Loucy (cell line): ENCODE measurements around the gene ZCWPW1.

ENCODE experiments used
- EZH2phosphoT487 ChIP-seq: fragments of 200-600 bp; IDR thresholded peaks from 2 replicates; pipeline ENCODE4 v1.6.1; 2018; ENCODE audit warnings: antibody characterized with exemption, mild to moderate bottlenecking, moderate library complexity, borderline replicate concordance
- TF ChIP-seq, protein P1 (sequence below): fragments of 200-600 bp; sonication (generic); conservative IDR thresholded peaks from 2 replicates; pipeline ENCODE4 v1.5.1; 2014; ENCODE audit warnings: mild to moderate bottlenecking, antibody characterized with exemption, low read length

DNA sequence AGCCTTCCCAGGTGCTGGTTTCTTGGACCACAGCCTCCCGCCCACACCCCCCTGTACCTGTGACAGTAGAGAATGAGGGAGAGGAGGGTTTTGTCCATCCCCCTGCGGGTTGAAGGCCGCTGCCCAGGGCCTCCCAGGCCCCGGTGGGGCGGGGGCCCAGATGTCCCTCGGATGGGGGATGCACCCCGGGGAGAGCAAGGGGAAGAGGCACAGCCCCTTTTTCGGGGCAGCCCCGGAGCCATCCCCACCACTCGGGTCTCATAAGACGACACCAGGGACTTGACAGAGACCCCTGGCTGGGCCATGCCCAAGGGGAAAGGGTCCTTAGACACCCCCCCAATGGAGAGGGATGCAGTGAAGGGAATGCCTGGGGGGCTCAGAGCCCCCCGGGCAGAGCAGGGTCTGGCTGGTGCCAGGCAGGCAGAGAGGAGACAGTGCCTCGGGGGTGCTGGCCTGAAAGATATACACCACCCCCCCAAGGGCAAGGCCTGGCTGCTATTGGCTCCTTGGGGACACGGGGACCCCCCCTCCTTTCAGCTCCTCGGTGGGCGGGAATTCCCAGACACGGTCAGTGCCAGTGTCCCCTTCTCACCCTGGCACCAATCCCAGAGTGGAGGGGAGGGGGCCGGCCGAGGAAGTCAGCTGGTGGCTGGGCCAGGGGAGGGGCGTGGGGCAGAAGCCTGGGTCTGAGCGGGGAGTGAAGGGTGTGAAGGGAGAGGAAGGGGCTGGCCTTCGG is 39.3 kb upstream of the ZCWPW1 start:
- TF ChIP-seq, protein P1, sequence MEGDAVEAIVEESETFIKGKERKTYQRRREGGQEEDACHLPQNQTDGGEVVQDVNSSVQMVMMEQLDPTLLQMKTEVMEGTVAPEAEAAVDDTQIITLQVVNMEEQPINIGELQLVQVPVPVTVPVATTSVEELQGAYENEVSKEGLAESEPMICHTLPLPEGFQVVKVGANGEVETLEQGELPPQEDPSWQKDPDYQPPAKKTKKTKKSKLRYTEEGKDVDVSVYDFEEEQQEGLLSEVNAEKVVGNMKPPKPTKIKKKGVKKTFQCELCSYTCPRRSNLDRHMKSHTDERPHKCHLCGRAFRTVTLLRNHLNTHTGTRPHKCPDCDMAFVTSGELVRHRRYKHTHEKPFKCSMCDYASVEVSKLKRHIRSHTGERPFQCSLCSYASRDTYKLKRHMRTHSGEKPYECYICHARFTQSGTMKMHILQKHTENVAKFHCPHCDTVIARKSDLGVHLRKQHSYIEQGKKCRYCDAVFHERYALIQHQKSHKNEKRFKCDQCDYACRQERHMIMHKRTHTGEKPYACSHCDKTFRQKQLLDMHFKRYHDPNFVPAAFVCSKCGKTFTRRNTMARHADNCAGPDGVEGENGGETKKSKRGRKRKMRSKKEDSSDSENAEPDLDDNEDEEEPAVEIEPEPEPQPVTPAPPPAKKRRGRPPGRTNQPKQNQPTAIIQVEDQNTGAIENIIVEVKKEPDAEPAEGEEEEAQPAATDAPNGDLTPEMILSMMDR: no peak
- TF ChIP-seq EZH2phosphoT487: no peak
